Smooth muscle cell (in vitro differentiated cells): ENCODE results near the gene AGAP3. TPM values are rescaled to one million over a fixed set of nuclear protein-coding genes. Genes with fewer than 3 reads are reported as not detected.

Source experiments
- DNase-seq: peaks from one replicate; lab custom pipeline; 2025; ENCODE audit not compliant: unreplicated experiment; lab: John Stamatoyannopoulos, UW
- H2AFZ ChIP-seq: fragments of 200-600 bp; sonication (generic); 2 replicates; pipeline ENCODE4 v1.6.0; 2016; ENCODE audit warnings: antibody characterized with exemption, low read depth, mild to moderate bottlenecking
- H3F3A ChIP-seq: fragments of 200-600 bp; sonication (generic); 2 replicates; pipeline ENCODE4 v1.6.0; 2017; ENCODE audit warnings: antibody characterized with exemption, low read depth
- H3K27ac ChIP-seq: fragments of 200-600 bp; sonication (generic); 2 replicates; pipeline ENCODE4 v1.5.1; 2016; ENCODE audit warnings: low read depth, mild to moderate bottlenecking
- H3K27me3 ChIP-seq: fragments of 200-600 bp; sonication (generic); 2 replicates; pipeline ENCODE4 v1.6.1; 2016; ENCODE audit warnings: low read depth, mild to moderate bottlenecking
- H3K36me3 ChIP-seq: fragments of 200-600 bp; sonication (generic); 2 replicates; pipeline ENCODE4 v1.5.1; 2016; ENCODE audit warnings: low read depth
- H3K4me1 ChIP-seq: fragments of 200-600 bp; sonication (generic); 2 replicates; pipeline ENCODE4 v1.5.1; 2016; ENCODE audit warnings: low read depth
- H3K4me2 ChIP-seq: fragments of 200-600 bp; sonication (generic); 2 replicates; pipeline ENCODE4 v1.6.0; 2016; ENCODE audit warnings: mild to moderate bottlenecking
- H3K4me3 ChIP-seq: fragments of 200-600 bp; sonication (generic); 2 replicates; pipeline ENCODE4 v1.5.1; 2016; ENCODE audit warnings: mild to moderate bottlenecking
- H3K79me2 ChIP-seq: fragments of 200-600 bp; sonication (generic); 2 replicates; pipeline ENCODE4 v1.6.0; 2016; ENCODE audit warnings: low read depth, mild to moderate bottlenecking
- H3K9ac ChIP-seq: fragments of 200-600 bp; sonication (generic); 2 replicates; pipeline ENCODE4 v1.6.0; 2016; ENCODE audit warnings: low read depth
- H3K9me3 ChIP-seq: fragments of 200-600 bp; sonication (generic); replicated peaks from 2 replicates; pipeline ENCODE4 v1.5.1; 2016; ENCODE audit warnings: low read depth
- H4K20me1 ChIP-seq: fragments of 200-600 bp; sonication (generic); 2 replicates; pipeline ENCODE4 v1.6.0; 2016; ENCODE audit warnings: low read depth
- CTCF ChIP-seq: fragments of 200-600 bp; sonication (generic); IDR thresholded peaks from 2 replicates; pipeline ENCODE4 v1.5.1; 2017; ENCODE audit warnings: borderline replicate concordance, mild to moderate bottlenecking, antibody characterized with exemption; ENCODE audit not compliant: insufficient read depth, poor library complexity, severe bottlenecking
- WGBS: methylation state at CpG from one replicate; pipeline ENCODE4 v1.1.7; 2016; ENCODE audit warnings: low lambda C conversion rate; 5-methylcytosine and 5-hydroxymethylcytosine counted together
- polyA plus RNA-seq: library from polyadenylated mRNA; unstranded; fragments of >200 nt; fragmentation: Nextera tagmentation; extraction: Ambion mirVana; gene quantifications from 2 replicates; pipeline ENCODE4 v1.2.1, GENCODE V29; 2016
- total RNA-seq: library from RNA; depleted of rRNA; stranded (reverse); fragments of >200 nt; gene quantifications from 2 replicates; pipeline ENCODE4 v1.2.3, GENCODE V29; 2014

The AGAP3 gene
- total and polyA plus RNA-seq, 2 experiments from 2014 or later: 29.8 to 51.4 TPM

- Histone ChIP-seq H3K9ac (no peak overlapping the region), H2AFZ (no peak overlapping the region), H3K27me3 (no peaks in the 10 kb centered on the region), H3K36me3 (no peaks in the 10 kb centered on the region), H3K79me2 (no peaks in the 10 kb centered on the region), H4K20me1 (peaks cover 10% of the 10 kb centered on the region), H3K4me1 (peaks cover 16% of the 10 kb centered on the region), H3K4me3 (no peak overlapping the region), H3K4me2 (no peak overlapping the region), H3K9me3 (no peaks in the 10 kb centered on the region), H3F3A (no peaks in the 10 kb centered on the region), H3K27ac (no peak overlapping the region)
- DNase-seq: no peak
- WGBS: 94% methylated on average over 31 of the region's 31 CpGs
- TF ChIP-seq CTCF: no peak
Measured at GRCh38 chr7:151141855-151142685, 55.8 kb downstream of the AGAP3 start.

GRCh38 chr7:151142686-151143040 lies 56.4 kb downstream of the AGAP3 start:
- Histone ChIP-seq H3K36me3 (no peaks in the 10 kb centered on the region), H3K4me2 (no peak overlapping the region), H3F3A (no peaks in the 10 kb centered on the region), H3K27me3 (no peaks in the 10 kb centered on the region), H3K27ac (no peak overlapping the region), H2AFZ (no peak overlapping the region), H3K4me1 (peaks cover 14% of the 10 kb centered on the region), H4K20me1 (peaks cover 10% of the 10 kb centered on the region), H3K9me3 (no peaks in the 10 kb centered on the region), H3K4me3 (no peak overlapping the region), H3K79me2 (no peaks in the 10 kb centered on the region), H3K9ac (no peak overlapping the region)
- no peak for DNase-seq
- TF ChIP-seq CTCF: no peak
- WGBS: 76% methylated on average over 10 of the region's 10 CpGs

GRCh38 chr7:151143261-151144015 lies 57.2 kb downstream of the AGAP3 start:
- Histone ChIP-seq H4K20me1 (peaks cover 10% of the 10 kb centered on the region), H3K27me3 (no peaks in the 10 kb centered on the region), H3K36me3 (no peaks in the 10 kb centered on the region), H3K9me3 (no peaks in the 10 kb centered on the region), H3F3A (no peaks in the 10 kb centered on the region), H3K4me3 (no peak overlapping the region), H2AFZ (no peak overlapping the region), H3K9ac (no peak overlapping the region), H3K4me2 (no peak overlapping the region), H3K4me1 (peaks cover 7% of the 10 kb centered on the region), H3K27ac (no peak overlapping the region), H3K79me2 (no peaks in the 10 kb centered on the region)
- no peak for TF ChIP-seq CTCF
- no peak for DNase-seq
- 97% methylated on average over 25 of the region's 25 CpGs for WGBS
